Cardiac fibroblast (primary cell): Measurements from ENCODE around the gene YDJC.
"Not testable (repeated sequence)": the region's sequence is repeated elsewhere in the genome, so short reads cannot be mapped to it uniquely, and the experiment has no call there.

ENCODE experiments used
- DNase-seq, 2 donors: peaks; one replicate each; pipeline versions ENCODE4 v3.0.0 to v3.0.0-alpha.2; 2010; ENCODE audit warnings: low read depth in 2 of 2
- H3K4me3 ChIP-seq, 2 donors: replicated peaks in 1 of 2; 1 replicate in 1 of 2; 2 replicates in 1 of 2; pipeline ENCODE4 v1.5.1; 2011; ENCODE audit warnings: low read depth in 2 of 2, low read length in 2 of 2, mild to moderate bottlenecking in 2 of 2, moderate library complexity in 1 of 2
- TF ChIP-seq, protein P1 (sequence below): IDR thresholded peaks from one replicate; pipeline ENCODE4 v1.5.1; 2011; ENCODE audit warnings: low read depth, mild to moderate bottlenecking, low read length, inconsistent platforms

The YDJC gene

DNA sequence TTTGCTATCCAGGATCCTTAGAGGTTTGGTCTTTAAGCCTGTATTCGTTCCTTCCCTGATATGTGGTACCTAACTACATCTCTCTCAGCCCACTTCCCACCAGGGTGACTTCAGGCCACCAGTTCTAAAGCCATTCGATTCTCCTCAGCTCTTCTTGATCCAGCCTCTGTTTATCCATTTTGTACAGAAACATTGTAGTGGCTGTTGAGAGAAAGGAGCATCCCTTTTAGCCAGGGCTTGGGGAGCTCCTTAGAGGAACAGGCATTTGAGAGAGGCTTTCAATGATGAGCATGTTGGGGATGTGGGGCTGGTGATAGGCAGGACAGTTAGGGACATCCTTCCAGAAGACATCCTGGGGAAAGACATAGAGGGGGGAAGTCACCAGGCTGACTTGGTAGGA is 44.4 kb downstream of the YDJC start:
- H3K4me3 ChIP-seq: no peak overlapping the region
- no peak for DNase-seq
- TF ChIP-seq, protein P1, sequence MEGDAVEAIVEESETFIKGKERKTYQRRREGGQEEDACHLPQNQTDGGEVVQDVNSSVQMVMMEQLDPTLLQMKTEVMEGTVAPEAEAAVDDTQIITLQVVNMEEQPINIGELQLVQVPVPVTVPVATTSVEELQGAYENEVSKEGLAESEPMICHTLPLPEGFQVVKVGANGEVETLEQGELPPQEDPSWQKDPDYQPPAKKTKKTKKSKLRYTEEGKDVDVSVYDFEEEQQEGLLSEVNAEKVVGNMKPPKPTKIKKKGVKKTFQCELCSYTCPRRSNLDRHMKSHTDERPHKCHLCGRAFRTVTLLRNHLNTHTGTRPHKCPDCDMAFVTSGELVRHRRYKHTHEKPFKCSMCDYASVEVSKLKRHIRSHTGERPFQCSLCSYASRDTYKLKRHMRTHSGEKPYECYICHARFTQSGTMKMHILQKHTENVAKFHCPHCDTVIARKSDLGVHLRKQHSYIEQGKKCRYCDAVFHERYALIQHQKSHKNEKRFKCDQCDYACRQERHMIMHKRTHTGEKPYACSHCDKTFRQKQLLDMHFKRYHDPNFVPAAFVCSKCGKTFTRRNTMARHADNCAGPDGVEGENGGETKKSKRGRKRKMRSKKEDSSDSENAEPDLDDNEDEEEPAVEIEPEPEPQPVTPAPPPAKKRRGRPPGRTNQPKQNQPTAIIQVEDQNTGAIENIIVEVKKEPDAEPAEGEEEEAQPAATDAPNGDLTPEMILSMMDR: no peak

DNA sequence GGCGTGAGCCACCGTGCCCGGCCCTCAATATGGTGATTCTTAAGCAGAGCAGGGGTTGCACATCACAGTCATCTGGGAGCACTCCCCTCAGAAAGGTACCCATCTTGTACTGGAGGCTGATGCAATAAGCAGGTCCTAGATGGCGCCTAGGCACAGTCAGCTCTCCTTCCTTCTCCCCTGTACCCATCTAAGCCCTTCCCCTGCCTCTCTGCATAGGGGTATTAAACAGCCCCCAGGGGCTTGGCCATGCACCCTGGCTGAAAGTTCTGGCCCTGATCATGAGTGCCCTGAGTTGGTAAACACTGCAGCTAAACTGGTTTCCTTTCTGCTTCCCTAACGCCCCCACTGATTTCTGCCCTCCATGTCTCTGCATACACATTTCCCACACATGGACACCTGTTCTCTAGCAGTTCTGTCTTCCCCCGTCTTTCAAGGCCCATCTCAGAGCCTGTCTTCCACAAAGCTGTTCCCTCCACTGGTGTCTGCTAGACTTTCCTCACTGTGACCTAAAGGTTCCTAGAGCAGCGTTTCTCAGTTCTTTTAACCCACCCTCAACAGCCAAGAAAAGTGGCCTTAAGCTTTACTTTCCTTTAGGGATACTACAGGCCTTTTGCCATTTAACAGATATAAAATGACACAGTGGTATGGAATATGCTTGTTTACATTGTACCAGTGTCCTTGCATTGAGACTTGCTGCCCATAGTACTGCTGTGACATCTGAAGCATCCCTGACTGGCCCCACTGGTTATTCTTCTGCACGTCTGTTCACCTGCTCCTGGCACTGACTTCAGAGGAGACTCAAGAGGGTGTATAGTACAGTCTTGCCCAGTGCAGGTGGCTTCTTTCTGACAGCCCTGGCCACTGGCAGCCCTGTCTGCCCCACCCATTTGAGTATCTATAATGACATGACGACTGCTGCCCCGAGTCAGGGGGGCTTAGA is 46.8 kb downstream of the YDJC start:
- TF ChIP-seq, protein P1: no peak
- no peak overlapping the region for H3K4me3 ChIP-seq
- DNase-seq: no peak

DNA sequence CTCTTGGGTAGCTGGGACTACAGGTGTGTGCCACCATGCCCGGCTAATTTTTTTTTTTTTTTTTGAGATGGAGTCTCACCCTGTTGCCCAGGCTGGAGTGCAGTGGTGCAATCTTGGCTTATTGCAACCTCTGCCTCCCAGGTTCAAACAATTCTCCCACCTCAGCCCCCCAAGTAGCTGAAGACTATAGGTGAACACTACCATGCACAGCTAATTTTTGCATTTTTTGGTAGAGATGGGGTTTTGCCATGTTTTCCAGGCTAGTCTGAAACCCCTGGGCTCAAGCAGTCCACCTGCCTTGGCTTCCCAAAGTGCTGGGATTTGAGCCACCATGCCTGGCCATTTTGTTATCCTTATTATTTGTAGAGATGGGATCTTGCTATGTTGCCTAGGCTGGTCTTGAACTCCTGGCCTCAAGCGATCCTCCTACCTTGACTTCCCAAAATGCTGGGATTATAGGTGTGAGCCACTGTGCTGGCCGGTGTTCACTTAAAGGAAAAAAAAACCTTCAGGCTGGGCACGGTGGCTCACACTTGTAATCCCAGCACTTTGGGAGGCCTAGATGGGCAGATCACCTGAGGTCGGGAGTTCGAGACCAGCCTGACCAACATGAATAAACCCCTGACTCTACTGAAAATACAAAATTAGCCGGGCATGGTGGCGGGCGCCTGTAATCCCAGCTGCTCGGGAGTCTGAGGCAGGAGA is 48.7 kb downstream of the YDJC start:
- DNase-seq, H3K4me3 ChIP-seq: not testable (repeated sequence)

DNA sequence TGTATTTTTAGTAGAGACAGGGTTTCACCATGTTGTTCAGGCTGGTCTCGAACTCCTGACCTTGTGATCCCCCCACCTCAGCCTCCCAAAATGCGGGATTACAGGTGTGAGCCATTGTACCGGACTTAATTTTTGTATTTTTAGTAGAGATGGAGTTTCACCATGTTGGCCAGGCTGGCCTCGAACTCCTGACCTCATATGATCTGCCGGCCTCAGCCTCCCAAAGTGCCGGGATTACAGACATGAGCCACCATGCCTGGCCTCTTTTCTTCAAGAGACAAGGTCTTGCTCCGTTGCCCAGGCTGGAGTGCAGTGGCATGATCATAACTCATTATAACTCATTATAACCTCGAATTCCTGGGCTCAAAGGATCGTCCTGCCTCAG is 49.2 kb downstream of the YDJC start:
- H3K4me3 ChIP-seq, DNase-seq: not testable (repeated sequence)

DNA sequence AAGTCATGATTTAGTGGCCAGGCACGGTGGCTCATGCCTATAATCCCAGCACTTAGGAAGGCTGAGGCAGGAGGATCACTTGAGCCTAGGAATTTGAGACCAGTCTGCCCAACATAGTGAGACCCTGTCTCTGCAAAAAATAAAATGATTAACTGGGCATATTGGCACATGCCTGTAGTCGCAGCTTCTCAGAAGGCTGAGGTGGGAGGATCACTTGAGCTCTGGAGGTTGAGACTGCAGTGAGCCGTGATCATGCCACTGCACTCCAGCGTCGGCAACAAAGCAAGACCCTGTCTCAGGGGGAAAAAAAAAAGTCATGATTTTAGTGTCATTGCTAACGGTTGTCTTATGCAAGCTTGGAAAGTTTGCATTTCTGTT is 50.4 kb downstream of the YDJC start:
- no peak for DNase-seq
- TF ChIP-seq, protein P1: no peak
- no peak overlapping the region for H3K4me3 ChIP-seq
